IPS DF 6.9 (cell line): Measurements from ENCODE around the gene UTP20.

Source experiments
- DNase-seq: peaks from one replicate; pipeline ENCODE4 v3.0.0-alpha.2; 2013; ENCODE audit warnings: low read depth, low spot score
- H3K27ac ChIP-seq: one replicate; pipeline ENCODE4 v1.5.1; 2013; ENCODE audit warnings: low read length, control low read depth
- H3K27me3 ChIP-seq: 2 replicates; pipeline ENCODE4 v1.6.1; 2013; ENCODE audit warnings: mild to moderate bottlenecking, low read length; ENCODE audit not compliant: control insufficient read depth, insufficient read depth
- H3K36me3 ChIP-seq: 2 replicates; pipeline ENCODE4 v1.6.1; 2013; ENCODE audit warnings: low read length; ENCODE audit not compliant: control insufficient read depth, insufficient read depth
- H3K4me1 ChIP-seq: 2 replicates; pipeline ENCODE4 v1.6.1; 2013; ENCODE audit warnings: low read length; ENCODE audit not compliant: control insufficient read depth, insufficient read depth
- H3K4me3 ChIP-seq: 2 replicates; pipeline ENCODE4 v1.5.1; 2013; ENCODE audit warnings: mild to moderate bottlenecking, low read length
- H3K9me3 ChIP-seq: 2 replicates; pipeline ENCODE4 v1.6.1; 2013; ENCODE audit warnings: low read length, inconsistent platforms; ENCODE audit not compliant: control insufficient read depth, insufficient read depth
- WGBS: extraction: QIAGEN DNeasy Blood & Tissue Kit; methylation state at CpG from one replicate; pipeline ENCODE4 v1.1.7; 2013; ENCODE audit warnings: mixed read lengths, missing lambda C conversion rate; ENCODE audit not compliant: insufficient read length, insufficient coverage; 5-methylcytosine and 5-hydroxymethylcytosine counted together

UTP20 gene

GRCh38 chr12:101276433-101276832, 3.5 kb upstream of the UTP20 start:
- Histone ChIP-seq H3K4me3 (no peak overlapping the region), H3K9me3 (no peaks in the 10 kb centered on the region), H3K27me3 (no peaks in the 10 kb centered on the region), H3K36me3 (no peaks in the 10 kb centered on the region), H3K4me1 (no peaks in the 10 kb centered on the region), H3K27ac (no peak overlapping the region)
- WGBS: no CpG with 5 or more reads among the region's 1 CpG
- no peak for DNase-seq

GRCh38 chr12:101277443-101277842, 2.5 kb upstream of the UTP20 start:
- no peaks in the 10 kb centered on the region for H3K9me3 ChIP-seq
- H3K27me3 ChIP-seq: no peaks in the 10 kb centered on the region
- no peaks in the 10 kb centered on the region; the same call in 1 of the 2 replicates for H3K36me3 ChIP-seq
- no peak for DNase-seq
- H3K27ac ChIP-seq: no peak overlapping the region
- WGBS: no CpG with 5 or more reads among the region's 3 CpGs
- no peaks in the 10 kb centered on the region for H3K4me1 ChIP-seq
- no peak overlapping the region for H3K4me3 ChIP-seq

- Histone ChIP-seq H3K4me1 (no peaks in the 10 kb centered on the region), H3K4me3 (no peak overlapping the region), H3K27me3 (no peaks in the 10 kb centered on the region), H3K9me3 (no peaks in the 10 kb centered on the region), H3K27ac (no peak overlapping the region), H3K36me3 (peaks cover 15% of the 10 kb centered on the region; the same call in 1 of the 2 replicates)
- no peak for DNase-seq
- no CpG with 5 or more reads among the region's 3 CpGs for WGBS
Observed at GRCh38 chr12:101287357-101287756, 7.5 kb downstream of the UTP20 start.

GRCh38 chr12:101297661-101298060, 17.8 kb downstream of the UTP20 start:
- no peak for DNase-seq
- H3K9me3 ChIP-seq: no peaks in the 10 kb centered on the region
- WGBS: no CpG with 5 or more reads among the region's 4 CpGs
- H3K27ac ChIP-seq: no peak overlapping the region
- H3K4me3 ChIP-seq: no peak overlapping the region
- H3K36me3 ChIP-seq: peaks cover 8% of the 10 kb centered on the region; the same call in 1 of the 2 replicates
- no peaks in the 10 kb centered on the region for H3K4me1 ChIP-seq
- H3K27me3 ChIP-seq: no peaks in the 10 kb centered on the region

- Histone ChIP-seq H3K27me3 (no peaks in the 10 kb centered on the region), H3K27ac (no peak overlapping the region), H3K36me3 (peaks cover 10% of the 10 kb centered on the region; the same call in 1 of the 2 replicates), H3K9me3 (no peaks in the 10 kb centered on the region), H3K4me1 (no peaks in the 10 kb centered on the region), H3K4me3 (no peak overlapping the region)
- DNase-seq: no peak
- no CpG with 5 or more reads among the region's 2 CpGs for WGBS
Observed at GRCh38 chr12:101298426-101298825, 18.5 kb downstream of the UTP20 start.

GRCh38 chr12:101299346-101299745, 19.4 kb downstream of the UTP20 start:
- no peak for DNase-seq
- H3K36me3 ChIP-seq: peaks cover 11% of the 10 kb centered on the region; the same call in 1 of the 2 replicates
- no CpG with 5 or more reads among the region's 2 CpGs for WGBS
- no peak overlapping the region for H3K4me3 ChIP-seq
- H3K27ac ChIP-seq: no peak overlapping the region
- H3K4me1 ChIP-seq: no peaks in the 10 kb centered on the region
- no peaks in the 10 kb centered on the region for H3K27me3 ChIP-seq
- H3K9me3 ChIP-seq: no peaks in the 10 kb centered on the region

GRCh38 chr12:101299931-101300330, 20.0 kb downstream of the UTP20 start:
- H3K36me3 ChIP-seq: peaks cover 11% of the 10 kb centered on the region; the same call in 1 of the 2 replicates
- no peak for DNase-seq

GRCh38 chr12:101302741-101303140, 22.8 kb downstream of the UTP20 start:
- no peak overlapping the region for H3K27ac ChIP-seq
- no peaks in the 10 kb centered on the region for H3K9me3 ChIP-seq
- DNase-seq: no peak
- 100% methylated on average over 2 of the region's 4 CpGs for WGBS
- peaks cover 14% of the 10 kb centered on the region; the same call in 1 of the 2 replicates for H3K36me3 ChIP-seq
- H3K27me3 ChIP-seq: no peaks in the 10 kb centered on the region
- H3K4me3 ChIP-seq: no peak overlapping the region
- H3K4me1 ChIP-seq: no peaks in the 10 kb centered on the region

More at GRCh38 chr12:101299931-101300330, 20.0 kb downstream of the UTP20 start:
- WGBS: no CpG with 5 or more reads among the region's 3 CpGs
- no peaks in the 10 kb centered on the region for H3K9me3 ChIP-seq
- H3K4me1 ChIP-seq: no peaks in the 10 kb centered on the region
- H3K4me3 ChIP-seq: no peak overlapping the region
- H3K27me3 ChIP-seq: no peaks in the 10 kb centered on the region
- H3K27ac ChIP-seq: no peak overlapping the region

- Histone ChIP-seq H3K36me3 (peaks cover 9% of the 10 kb centered on the region; the same call in 1 of the 2 replicates), H3K4me3 (no peak overlapping the region), H3K4me1 (no peaks in the 10 kb centered on the region), H3K27ac (no peak overlapping the region), H3K27me3 (no peaks in the 10 kb centered on the region), H3K9me3 (no peaks in the 10 kb centered on the region)
- WGBS: no CpG with 5 or more reads among the region's 2 CpGs
- no peak for DNase-seq
Observed at GRCh38 chr12:101305226-101305779, 25.4 kb downstream of the UTP20 start.

- no peaks in the 10 kb centered on the region for H3K4me1 ChIP-seq
- H3K4me3 ChIP-seq: no peak overlapping the region
- no peak for DNase-seq
- H3K9me3 ChIP-seq: no peaks in the 10 kb centered on the region
- no peaks in the 10 kb centered on the region for H3K27me3 ChIP-seq
- no CpG with 5 or more reads among the region's 2 CpGs for WGBS
- peaks cover 8% of the 10 kb centered on the region; the same call in 1 of the 2 replicates for H3K36me3 ChIP-seq
- H3K27ac ChIP-seq: no peak overlapping the region
Observed at GRCh38 chr12:101305794-101306193, 25.9 kb downstream of the UTP20 start.

GRCh38 chr12:101322480-101322879, 42.6 kb downstream of the UTP20 start:
- H3K27me3 ChIP-seq: no peaks in the 10 kb centered on the region
- H3K36me3 ChIP-seq: peaks cover 4% of the 10 kb centered on the region; the same call in 1 of the 2 replicates
- no peaks in the 10 kb centered on the region for H3K9me3 ChIP-seq
- H3K4me3 ChIP-seq: no peak overlapping the region
- no peak overlapping the region for H3K27ac ChIP-seq
- DNase-seq: no peak
- no peaks in the 10 kb centered on the region for H3K4me1 ChIP-seq
